Adipocyte (in vitro differentiated cells): Measurements from ENCODE around the gene DMD.

ENCODE experiments used
- DNase-seq: peaks from one replicate; pipeline ENCODE4 v3.0.0-alpha.2; 2015; ENCODE audit warnings: low read depth
- H3K27me3 ChIP-seq: replicated peaks from 2 replicates; pipeline ENCODE4 v1.7.0; 2013; ENCODE audit warnings: mild to moderate bottlenecking, low read length, moderate library complexity; ENCODE audit not compliant: control insufficient read depth, insufficient read depth
- H3K36me3 ChIP-seq: 2 replicates; pipeline ENCODE4 v1.7.0; 2013; ENCODE audit warnings: low read length, mild to moderate bottlenecking, moderate library complexity; ENCODE audit not compliant: control insufficient read depth, insufficient read depth, severe bottlenecking
- H3K4me1 ChIP-seq: 2 replicates; pipeline ENCODE4 v1.7.0; 2013; ENCODE audit warnings: mild to moderate bottlenecking, low read length, moderate library complexity; ENCODE audit not compliant: control insufficient read depth, insufficient read depth
- H3K4me3 ChIP-seq: 2 replicates; pipeline ENCODE4 v1.7.0; 2013; ENCODE audit warnings: mild to moderate bottlenecking, low read length, moderate library complexity
- H3K9ac ChIP-seq: 2 replicates; pipeline ENCODE4 v1.7.0; 2013; ENCODE audit warnings: mild to moderate bottlenecking, low read length, moderate library complexity
- H3K9me3 ChIP-seq: 2 replicates; pipeline ENCODE4 v1.7.0; 2013; ENCODE audit warnings: mild to moderate bottlenecking, low read length, moderate library complexity; ENCODE audit not compliant: control insufficient read depth

DMD gene

DNA sequence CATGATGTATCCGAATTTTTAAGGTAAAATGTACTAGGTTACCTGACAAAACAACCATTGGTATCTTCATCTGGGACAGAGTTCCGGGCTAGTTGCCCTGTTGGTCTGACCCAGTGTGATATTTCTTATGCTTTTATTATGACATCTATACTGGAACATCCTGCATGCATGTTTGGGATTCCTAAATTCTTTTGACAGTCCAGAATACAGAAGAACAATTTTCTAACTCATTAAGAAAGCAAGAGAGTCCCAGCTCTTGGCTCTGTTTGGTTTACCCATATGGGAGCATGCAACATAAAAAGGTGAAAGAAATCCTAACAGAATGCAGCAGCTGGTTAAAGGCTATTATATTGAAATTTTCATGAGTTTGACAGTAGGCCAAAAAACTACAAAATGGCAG, 1891.8 kb downstream of the DMD start:
- Histone ChIP-seq H3K9me3 (no peaks in the 10 kb centered on the region), H3K27me3 (no peaks in the 10 kb centered on the region), H3K9ac (no peak overlapping the region), H3K36me3 (no peaks in the 10 kb centered on the region), H3K4me3 (no peak overlapping the region), H3K4me1 (peaks cover 11% of the 10 kb centered on the region)
- peak; percentile 34 for DNase-seq

GRCh38 chrX:31318866-31319265, 1892.5 kb downstream of the DMD start:
- Histone ChIP-seq H3K36me3 (no peaks in the 10 kb centered on the region), H3K9me3 (no peaks in the 10 kb centered on the region), H3K27me3 (no peaks in the 10 kb centered on the region), H3K9ac (no peak overlapping the region), H3K4me3 (no peak overlapping the region), H3K4me1 (peaks cover 11% of the 10 kb centered on the region)
- no peak for DNase-seq

- H3K4me1 ChIP-seq: peaks cover 11% of the 10 kb centered on the region
- DNase-seq: no peak
- no peaks in the 10 kb centered on the region for H3K27me3 ChIP-seq
- peaks cover 1% of the 10 kb centered on the region for H3K9me3 ChIP-seq
- H3K36me3 ChIP-seq: no peaks in the 10 kb centered on the region
- no peak overlapping the region for H3K4me3 ChIP-seq
- no peak overlapping the region for H3K9ac ChIP-seq
Measured at GRCh38 chrX:31316340-31316991, 1894.9 kb downstream of the DMD start.

DNA sequence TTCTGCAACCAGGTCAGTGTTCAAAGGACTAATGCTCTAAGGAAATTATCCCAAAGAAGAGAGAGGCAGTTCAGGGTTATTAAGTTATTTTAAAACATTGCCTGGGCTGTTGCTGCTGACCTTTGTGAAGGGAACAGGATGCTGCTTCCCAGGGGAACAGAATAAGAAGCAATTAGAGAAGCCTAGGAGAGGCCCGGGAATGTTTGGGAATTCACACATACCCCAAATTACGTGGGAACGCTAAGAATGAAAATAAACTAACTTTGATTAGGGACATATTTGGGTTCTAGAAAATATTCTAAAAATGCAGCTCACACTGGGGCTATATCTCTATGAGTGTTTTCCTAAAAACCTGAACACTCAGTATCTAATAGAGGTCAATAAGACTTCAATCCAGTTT, 1896.4 kb downstream of the DMD start:
- no peaks in the 10 kb centered on the region for H3K27me3 ChIP-seq
- H3K9ac ChIP-seq: peak overlapping the region; percentile 66
- peak overlapping the region; percentile 46 for H3K4me3 ChIP-seq
- H3K36me3 ChIP-seq: no peaks in the 10 kb centered on the region
- peaks cover 7% of the 10 kb centered on the region for H3K9me3 ChIP-seq
- peak; percentile 23 for DNase-seq
- peaks cover 9% of the 10 kb centered on the region for H3K4me1 ChIP-seq

DNA sequence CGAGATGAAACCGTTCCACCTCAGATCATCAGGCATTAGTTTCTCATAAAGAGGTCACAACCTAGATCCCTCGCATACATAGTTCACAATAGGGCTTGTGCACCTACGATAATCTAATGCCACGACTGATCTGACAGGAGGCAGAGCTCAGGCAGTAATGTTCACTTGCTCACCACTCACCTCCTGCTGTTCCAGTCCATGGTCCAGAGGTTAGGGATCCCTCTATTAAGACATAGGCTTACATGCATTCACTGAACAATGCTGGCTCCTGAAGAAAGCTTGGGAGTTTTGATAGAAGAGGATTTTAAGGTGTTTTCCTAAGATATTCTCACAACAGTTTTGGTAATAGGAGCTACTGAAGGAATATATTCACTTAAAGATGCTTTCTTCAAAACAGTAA, 1903.4 kb downstream of the DMD start:
- H3K4me1 ChIP-seq: no peaks in the 10 kb centered on the region
- H3K27me3 ChIP-seq: no peaks in the 10 kb centered on the region
- H3K9ac ChIP-seq: no peak overlapping the region
- H3K9me3 ChIP-seq: peaks cover 7% of the 10 kb centered on the region
- H3K36me3 ChIP-seq: no peaks in the 10 kb centered on the region
- no peak for DNase-seq
- no peak overlapping the region for H3K4me3 ChIP-seq

DNA sequence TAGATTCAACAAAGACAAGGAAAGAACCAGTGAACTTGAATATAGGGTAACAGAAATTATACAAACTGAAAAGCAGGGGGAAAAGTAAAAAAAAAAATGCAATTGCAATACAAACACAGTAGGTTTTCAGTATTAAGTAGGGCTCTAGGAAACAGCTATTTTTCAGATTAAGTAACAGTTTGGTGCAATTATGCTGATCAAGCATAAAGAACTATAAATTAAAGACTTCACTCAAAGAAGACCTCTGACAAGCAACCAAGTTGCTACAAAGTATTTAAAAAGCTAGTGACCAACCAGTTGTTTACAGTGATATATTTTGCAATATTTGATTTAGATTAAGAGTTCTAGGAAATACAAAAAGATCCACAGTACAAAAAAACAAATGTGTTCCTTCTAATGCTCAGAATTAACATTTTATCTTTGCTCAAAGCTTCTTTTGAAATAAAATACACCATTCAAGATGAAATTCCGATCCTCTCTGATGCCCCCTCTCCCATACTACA, 1908.7 kb downstream of the DMD start:
- no peak overlapping the region for H3K4me3 ChIP-seq
- DNase-seq: no peak
- H3K9me3 ChIP-seq: no peaks in the 10 kb centered on the region
- no peaks in the 10 kb centered on the region for H3K36me3 ChIP-seq
- no peaks in the 10 kb centered on the region for H3K27me3 ChIP-seq
- no peaks in the 10 kb centered on the region for H3K4me1 ChIP-seq
- no peak overlapping the region for H3K9ac ChIP-seq

GRCh38 chrX:31301941-31302340, 1909.4 kb downstream of the DMD start:
- Histone ChIP-seq H3K4me1 (no peaks in the 10 kb centered on the region), H3K9ac (no peak overlapping the region), H3K9me3 (no peaks in the 10 kb centered on the region), H3K36me3 (no peaks in the 10 kb centered on the region), H3K27me3 (no peaks in the 10 kb centered on the region), H3K4me3 (no peak overlapping the region)
- DNase-seq: no peak

- DNase-seq: no peak
- no peak overlapping the region for H3K4me3 ChIP-seq
- H3K27me3 ChIP-seq: no peaks in the 10 kb centered on the region
- H3K36me3 ChIP-seq: no peaks in the 10 kb centered on the region
- H3K4me1 ChIP-seq: no peaks in the 10 kb centered on the region
- no peak overlapping the region for H3K9ac ChIP-seq
- H3K9me3 ChIP-seq: no peaks in the 10 kb centered on the region
Measured at GRCh38 chrX:31301203-31301602, 1910.1 kb downstream of the DMD start.

- DNase-seq: no peak
- no peaks in the 10 kb centered on the region for H3K27me3 ChIP-seq
Measured at GRCh38 chrX:31298916-31299315, 1912.4 kb downstream of the DMD start.

GRCh38 chrX:31297881-31298280, 1913.5 kb downstream of the DMD start:
- no peak for DNase-seq
- H3K27me3 ChIP-seq: no peaks in the 10 kb centered on the region
- H3K36me3 ChIP-seq: no peaks in the 10 kb centered on the region
- no peaks in the 10 kb centered on the region for H3K9me3 ChIP-seq
- H3K4me3 ChIP-seq: no peak overlapping the region
- H3K4me1 ChIP-seq: no peaks in the 10 kb centered on the region
- H3K9ac ChIP-seq: no peak overlapping the region

More at GRCh38 chrX:31298916-31299315, 1912.4 kb downstream of the DMD start:
- H3K36me3 ChIP-seq: no peaks in the 10 kb centered on the region
- no peak overlapping the region for H3K9ac ChIP-seq
- H3K9me3 ChIP-seq: no peaks in the 10 kb centered on the region
- H3K4me1 ChIP-seq: no peaks in the 10 kb centered on the region
- H3K4me3 ChIP-seq: no peak overlapping the region

DNA sequence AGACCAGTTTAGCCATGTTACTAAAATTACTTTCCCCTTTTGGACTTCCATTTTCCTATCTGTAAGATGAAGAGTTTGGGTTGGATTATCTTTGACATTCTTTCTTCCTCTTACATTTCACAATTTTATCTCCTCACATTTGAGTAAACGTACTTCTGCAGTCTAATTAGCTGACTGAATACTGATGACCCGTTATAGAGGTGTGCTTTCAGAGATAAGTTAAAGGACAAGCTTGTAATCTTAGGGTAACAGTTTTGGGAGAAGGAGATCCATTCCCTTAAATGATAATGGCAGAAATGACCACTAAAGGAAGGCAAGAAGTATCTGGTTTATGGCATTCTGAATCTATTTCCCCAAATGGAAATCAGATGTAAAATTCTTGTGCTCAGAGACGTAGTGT, 1916.9 kb downstream of the DMD start:
- DNase-seq: no peak
- Histone ChIP-seq H3K4me1 (no peaks in the 10 kb centered on the region), H3K9ac (no peak overlapping the region), H3K27me3 (no peaks in the 10 kb centered on the region), H3K36me3 (no peaks in the 10 kb centered on the region), H3K9me3 (no peaks in the 10 kb centered on the region), H3K4me3 (no peak overlapping the region)

- Histone ChIP-seq H3K9ac (no peak overlapping the region), H3K4me1 (no peaks in the 10 kb centered on the region), H3K9me3 (no peaks in the 10 kb centered on the region), H3K27me3 (no peaks in the 10 kb centered on the region), H3K36me3 (no peaks in the 10 kb centered on the region), H3K4me3 (no peak overlapping the region)
- no peak for DNase-seq
Measured at GRCh38 chrX:31293409-31293808, 1917.9 kb downstream of the DMD start.
